ENCODE measurements around the gene PLXNA2.

PLXNA2 gene

GRCh38 chr1:208247696-208248095, 3.5 kb upstream of the PLXNA2 start:
- ChIA-PET CTCF (interaction anchor here (0.8 kb wide), 1 partner anchor 959 kb away, joined by 3 read pairs; no protein-coding TSS in a partner anchor), POLR2A (ENCODE audit: low non-redundant PET) (no interaction called here)
- no peak for TF ChIP-seq CTCF (conservative IDR thresholded peaks at IDR 0.05; ENCODE audit: low read depth)
- DNase-seq (ENCODE audit: low spot score) = no peak
- H3K27ac ChIP-seq = no peak overlapping the region

GRCh38 chr1:208245185-208245705, 1.1 kb upstream of the PLXNA2 start:
- TF ChIP-seq CTCF (conservative IDR thresholded peaks at IDR 0.05; ENCODE audit: low read depth) = peak; percentile 75
- peak overlapping the region; percentile 85 for H3K27ac ChIP-seq
- ChIA-PET CTCF (interaction anchor here (0.5 to 2.3 kb wide), 25 partner anchors 14 to 957 kb away, joined by 3 to 25 read pairs (median 4); no protein-coding TSS in a partner anchor), POLR2A (ENCODE audit: low non-redundant PET) (interaction anchor here (1.5 kb wide), 1 partner anchor 61 kb away, joined by 3 read pairs; no protein-coding TSS in a partner anchor)
- DNase-seq (ENCODE audit: low spot score) = peak; percentile 78

GRCh38 chr1:208243527-208243966, 637 bp downstream of the PLXNA2 start:
- no peak for DNase-seq (ENCODE audit: low spot score)
- POLR2A ChIA-PET (ENCODE audit: low non-redundant PET) = interaction anchor here (1.5 kb wide), 1 partner anchor 59 kb away, joined by 3 read pairs; no protein-coding TSS in a partner anchor
- H3K27ac ChIP-seq = peak overlapping the region; percentile 85
- TF ChIP-seq CTCF (conservative IDR thresholded peaks at IDR 0.05; ENCODE audit: low read depth) = no peak
- CTCF ChIA-PET = interaction anchor here (0.7 to 1.6 kb wide), 10 partner anchors 24 to 644 kb away, joined by 3 to 4 read pairs (median 4); no protein-coding TSS in a partner anchor

- peak; percentile 58 for TF ChIP-seq CTCF (conservative IDR thresholded peaks at IDR 0.05; ENCODE audit: low read depth)
- no peak for DNase-seq (ENCODE audit: low spot score)
- ChIA-PET CTCF (interaction anchor here (0.6 to 1.8 kb wide), 13 partner anchors 24 to 645 kb away, joined by 3 to 6 read pairs (median 4); no protein-coding TSS in a partner anchor), POLR2A (ENCODE audit: low non-redundant PET) (no interaction called here)
- H3K27ac ChIP-seq = peak overlapping the region; percentile 85
Observed at GRCh38 chr1:208242941-208243526, 1.1 kb downstream of the PLXNA2 start.

GRCh38 chr1:208242146-208242545, 2.0 kb downstream of the PLXNA2 start:
- H3K27ac ChIP-seq = no peak overlapping the region
- TF ChIP-seq CTCF (conservative IDR thresholded peaks at IDR 0.05; ENCODE audit: low read depth) = no peak
- DNase-seq (ENCODE audit: low spot score) = no peak
- CTCF ChIA-PET = interaction anchor here (0.6 to 1.8 kb wide), 6 partner anchors 10 to 220 kb away, joined by 3 to 8 read pairs (median 4); no protein-coding TSS in a partner anchor
- POLR2A ChIA-PET (ENCODE audit: low non-redundant PET) = no interaction called here

- POLR2A ChIA-PET (ENCODE audit: low non-redundant PET) = no interaction called here
- no peak for DNase-seq (ENCODE audit: low spot score)
- TF ChIP-seq CTCF (conservative IDR thresholded peaks at IDR 0.05; ENCODE audit: low read depth) = no peak
- H3K27ac ChIP-seq = no peak overlapping the region; the same call in 1 of the 2 replicates
- CTCF ChIA-PET = interaction anchor here (0.9 to 1.8 kb wide), 4 partner anchors 11 to 220 kb away, joined by 3 to 8 read pairs (median 4); no protein-coding TSS in a partner anchor
Observed at GRCh38 chr1:208241512-208241911, 2.7 kb downstream of the PLXNA2 start.

Data from RWPE1 (cell line).